HG02571 (cell line): ENCODE measurements around the gene STOML1.
"Not testable (repeated sequence)": the region's sequence is repeated elsewhere in the genome, so short reads cannot be mapped to it uniquely, and the experiment has no call there.

Experiments used
- ATAC-seq: cut with Tn5 transposase; IDR thresholded peaks from one replicate; pipeline ENCODE4 v1.9.1; 2021; ENCODE audit warnings: mild to moderate bottlenecking, moderate library complexity; ENCODE audit not compliant: unreplicated experiment

The STOML1 gene

DNA sequence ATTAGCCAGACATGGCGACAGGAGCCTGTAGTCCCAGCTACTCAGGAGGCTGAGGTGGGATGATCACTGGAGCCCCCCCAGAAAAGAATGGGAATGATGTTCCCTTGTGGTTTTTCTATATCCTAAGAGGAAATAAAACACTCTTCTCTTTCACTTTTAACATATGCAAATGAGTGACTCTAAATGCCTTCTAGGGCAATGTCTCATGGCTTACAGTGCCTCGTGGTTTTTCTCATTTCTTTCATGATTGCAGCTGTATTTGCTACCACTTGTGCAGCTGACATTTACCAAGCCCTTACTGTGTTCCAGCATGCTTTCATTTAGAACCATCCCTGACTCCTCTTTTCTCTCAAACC, 26.4 kb downstream of the STOML1 start:
- no peak for ATAC-seq

GRCh38 chr15:73965094-73965757, 26.9 kb downstream of the STOML1 start:
- ATAC-seq = no peak

DNA sequence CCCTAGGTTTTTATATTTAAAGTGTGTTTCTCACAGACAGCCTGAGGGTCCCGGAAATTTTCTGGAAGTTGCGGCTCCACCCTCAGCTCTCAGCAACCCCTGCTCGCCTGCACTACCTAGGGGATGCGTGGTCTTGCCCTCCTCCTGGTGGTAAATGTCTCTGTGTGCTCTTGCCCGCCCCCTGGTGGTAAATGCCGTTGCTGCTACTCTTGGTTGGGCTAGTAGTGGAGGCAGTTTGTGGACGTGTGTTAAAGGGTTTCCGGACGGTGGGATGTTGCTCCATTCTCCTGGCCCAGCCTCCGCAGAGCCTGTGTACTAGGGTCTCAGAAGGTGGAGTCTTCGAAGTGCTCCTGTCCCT, 27.4 kb downstream of the STOML1 start:
- ATAC-seq = no peak

DNA sequence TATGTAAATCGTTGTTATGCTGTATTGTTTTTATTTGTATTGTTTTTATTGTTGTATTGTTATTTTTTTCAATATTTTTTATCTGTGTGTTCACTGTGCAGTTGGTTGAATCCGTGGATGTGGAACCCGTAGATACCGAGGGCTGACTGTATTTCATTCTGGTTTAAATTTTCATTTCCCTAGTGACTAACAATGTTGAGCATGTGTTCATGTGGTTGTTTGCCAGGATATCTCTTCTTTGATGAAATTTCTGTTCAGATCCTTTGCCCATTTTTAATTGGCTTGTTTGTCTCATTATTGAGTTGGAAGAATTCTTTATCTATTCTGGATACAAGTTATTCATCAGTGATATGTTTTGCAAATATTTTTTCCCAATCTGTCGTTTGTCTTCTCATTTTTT, 29.7 kb downstream of the STOML1 start:
- ATAC-seq = no peak

DNA sequence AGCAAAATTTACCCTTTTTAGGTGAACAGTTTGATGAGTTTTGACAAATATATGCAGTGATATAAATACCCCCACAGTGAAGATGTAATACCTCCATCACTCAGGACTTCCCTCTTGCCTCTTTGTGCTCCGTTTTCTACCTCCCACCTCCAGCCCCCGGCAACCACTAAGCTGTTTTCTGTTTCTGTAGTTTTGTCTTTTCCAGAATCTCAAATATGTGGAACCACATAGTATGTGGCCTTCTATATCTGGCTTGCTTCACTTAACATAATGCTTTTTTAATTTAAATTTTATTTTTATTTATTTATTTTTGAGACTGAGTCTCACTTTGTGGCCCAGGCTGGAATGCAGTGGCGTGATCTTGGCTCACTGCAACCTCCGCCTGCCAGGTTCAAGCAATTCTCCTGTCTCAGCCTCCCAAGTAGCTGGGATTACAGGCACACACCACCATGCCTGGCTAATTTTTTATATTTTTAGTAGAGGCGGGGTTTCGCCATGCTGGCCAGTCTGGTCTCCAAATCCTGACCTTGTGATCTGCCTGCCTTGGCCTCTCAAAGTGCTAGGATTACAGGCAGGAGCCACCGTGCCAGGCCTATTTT, 31.5 kb downstream of the STOML1 start:
- not testable (repeated sequence) for ATAC-seq

DNA sequence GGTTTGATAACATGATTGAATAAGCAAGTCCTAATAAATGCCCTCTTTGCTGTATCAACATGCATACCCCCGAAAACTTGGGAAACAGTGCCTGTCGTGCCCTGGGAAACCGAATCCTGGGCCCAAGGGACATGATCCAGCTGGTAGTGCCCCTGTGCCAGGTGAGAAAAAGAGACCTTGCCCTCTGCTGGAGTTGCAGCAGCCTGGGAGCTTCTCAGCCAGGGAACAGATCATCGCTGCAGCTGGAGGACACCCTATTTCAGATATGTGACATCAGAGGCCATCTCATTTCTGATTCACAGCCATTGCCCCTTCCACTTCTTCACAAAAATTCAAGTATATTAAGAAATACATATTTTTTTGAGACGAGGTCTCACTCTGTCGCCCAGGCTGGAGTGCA, 32.3 kb downstream of the STOML1 start:
- ATAC-seq = no peak

GRCh38 chr15:73959012-73959581, 33.0 kb downstream of the STOML1 start:
- ATAC-seq = no peak

DNA sequence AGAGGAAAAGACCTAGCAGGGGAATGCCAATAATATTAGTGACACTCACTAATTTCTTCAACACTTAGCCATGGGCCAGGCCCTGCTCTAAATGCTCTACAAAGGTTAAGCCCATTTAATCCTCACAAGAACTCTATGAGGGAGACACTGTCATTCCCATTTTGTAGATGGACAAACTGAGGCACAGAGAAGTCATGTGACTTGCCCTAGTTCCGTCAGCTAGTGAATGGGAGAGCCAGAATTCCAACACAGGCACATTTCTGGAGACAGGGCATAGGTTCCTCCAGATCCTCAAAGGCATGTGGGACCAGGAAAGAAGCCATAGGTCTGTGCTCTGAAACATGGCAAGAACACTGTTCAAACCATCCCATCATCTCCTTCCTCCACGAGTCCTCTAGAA, 34.3 kb downstream of the STOML1 start:
- no peak for ATAC-seq

- no peak for ATAC-seq
Measured at GRCh38 chr15:73957276-73957675, 34.8 kb downstream of the STOML1 start.

DNA sequence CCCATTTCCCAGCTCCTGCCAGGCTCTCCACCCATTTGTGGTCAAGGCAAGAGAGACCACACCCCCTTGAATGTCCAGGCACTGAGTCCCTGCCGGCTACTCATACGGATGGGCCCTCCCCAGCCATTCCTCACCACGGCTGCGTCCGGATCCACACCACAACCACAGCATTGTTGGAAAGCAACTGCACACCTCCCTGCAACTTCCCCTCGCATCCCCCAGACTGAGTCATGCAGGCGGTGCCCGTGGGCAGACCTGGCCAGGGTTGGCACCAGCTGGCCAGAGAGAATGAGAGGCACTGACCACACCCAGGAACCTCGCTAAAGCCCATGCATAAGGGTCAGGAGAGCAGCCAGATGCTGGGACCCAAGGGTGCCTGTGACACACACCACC, 35.4 kb downstream of the STOML1 start:
- no peak for ATAC-seq

GRCh38 chr15:73955861-73956742, 36.0 kb downstream of the STOML1 start:
- ATAC-seq = no peak

GRCh38 chr15:73955326-73955725, 36.8 kb downstream of the STOML1 start:
- ATAC-seq = no peak

DNA sequence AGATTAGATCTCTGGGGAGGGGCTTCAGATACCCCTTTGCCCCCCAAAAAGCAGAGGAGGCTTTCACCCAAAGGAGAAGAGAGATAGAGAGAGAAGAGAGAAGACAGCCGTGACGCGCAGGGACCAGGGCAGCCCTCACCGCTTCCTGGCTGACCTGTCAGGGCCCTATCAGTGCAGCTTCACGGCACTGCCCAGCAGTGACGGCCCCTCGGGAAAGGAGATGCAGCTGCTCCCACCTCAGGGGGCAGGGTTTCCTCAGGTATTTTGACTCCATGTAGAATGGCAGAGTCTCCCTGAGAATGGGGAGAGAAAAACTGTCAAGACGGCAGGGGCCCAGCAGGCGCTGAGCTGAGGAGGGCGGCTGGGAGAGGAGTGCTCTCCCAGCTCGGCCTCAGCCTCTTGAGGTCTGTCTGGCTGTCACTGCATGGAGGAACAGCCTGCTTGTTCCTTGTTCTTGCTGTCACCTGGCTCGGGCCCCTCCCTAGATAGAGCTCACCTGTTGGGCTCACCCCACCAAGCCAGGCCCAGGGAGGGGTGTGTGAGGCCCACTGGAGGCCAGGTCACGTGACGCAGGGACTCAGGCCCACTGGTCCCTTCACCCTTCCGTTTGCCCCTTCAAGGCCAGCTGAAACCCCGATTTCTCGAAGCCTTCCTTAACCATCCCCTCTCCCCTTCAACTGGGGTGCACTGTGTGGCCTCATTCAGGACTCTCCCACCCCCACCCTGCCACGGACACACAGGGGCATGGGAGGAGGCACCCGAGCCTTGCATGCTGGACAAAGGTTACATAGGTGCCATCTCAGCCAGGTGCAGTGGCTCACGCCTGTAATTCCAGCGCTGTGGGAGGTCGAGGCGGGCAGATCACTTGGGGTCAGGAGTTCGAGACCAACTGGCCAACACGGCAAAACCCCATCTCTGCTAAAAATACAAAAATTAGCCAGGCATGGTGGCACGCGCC, 37.6 kb downstream of the STOML1 start:
- ATAC-seq = no peak

DNA sequence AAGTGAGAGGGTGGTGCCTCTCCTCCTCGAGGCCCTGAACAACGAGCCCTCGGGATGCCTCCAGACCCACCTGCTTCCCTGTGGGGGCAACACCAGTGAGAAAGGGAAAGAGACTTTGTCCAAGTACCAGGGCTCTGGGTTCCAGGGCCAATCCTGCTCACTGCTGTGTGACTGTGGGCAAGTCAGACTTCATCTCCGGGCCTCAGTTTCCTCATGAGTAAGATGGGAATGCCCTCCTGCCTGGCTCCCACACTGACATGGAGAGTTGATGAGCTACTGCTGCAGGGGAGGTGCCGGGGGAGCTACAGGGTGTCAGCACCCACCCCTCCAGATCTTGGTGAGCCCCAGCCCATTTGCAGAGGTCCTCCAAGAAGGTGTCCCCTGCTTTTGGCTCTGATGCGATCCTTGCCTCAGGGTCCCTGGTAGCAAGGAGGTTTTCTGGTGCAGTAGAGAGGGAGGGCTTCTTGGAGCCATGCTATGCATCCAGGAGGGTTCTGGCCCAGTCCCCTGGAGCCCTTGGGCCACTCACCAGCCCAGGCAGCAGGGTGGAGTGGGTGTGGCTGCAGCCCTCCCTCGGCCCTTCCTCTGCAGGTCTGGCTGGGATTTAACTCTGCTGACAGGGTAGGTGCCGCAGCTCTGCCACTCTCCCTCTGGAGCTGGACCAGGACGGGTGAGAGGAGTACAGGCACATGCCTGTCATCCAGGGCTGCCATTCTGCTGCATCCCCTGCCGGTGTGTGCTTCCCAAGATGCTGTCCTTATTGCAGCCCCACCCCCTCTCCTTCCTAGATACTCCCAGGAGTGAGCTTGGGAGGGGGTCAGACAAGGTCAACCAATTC, 39.0 kb downstream of the STOML1 start:
- ATAC-seq = no peak

GRCh38 chr15:73952171-73952912, 39.8 kb downstream of the STOML1 start:
- ATAC-seq = no peak

GRCh38 chr15:73951601-73952000, 40.5 kb downstream of the STOML1 start:
- ATAC-seq = no peak

DNA sequence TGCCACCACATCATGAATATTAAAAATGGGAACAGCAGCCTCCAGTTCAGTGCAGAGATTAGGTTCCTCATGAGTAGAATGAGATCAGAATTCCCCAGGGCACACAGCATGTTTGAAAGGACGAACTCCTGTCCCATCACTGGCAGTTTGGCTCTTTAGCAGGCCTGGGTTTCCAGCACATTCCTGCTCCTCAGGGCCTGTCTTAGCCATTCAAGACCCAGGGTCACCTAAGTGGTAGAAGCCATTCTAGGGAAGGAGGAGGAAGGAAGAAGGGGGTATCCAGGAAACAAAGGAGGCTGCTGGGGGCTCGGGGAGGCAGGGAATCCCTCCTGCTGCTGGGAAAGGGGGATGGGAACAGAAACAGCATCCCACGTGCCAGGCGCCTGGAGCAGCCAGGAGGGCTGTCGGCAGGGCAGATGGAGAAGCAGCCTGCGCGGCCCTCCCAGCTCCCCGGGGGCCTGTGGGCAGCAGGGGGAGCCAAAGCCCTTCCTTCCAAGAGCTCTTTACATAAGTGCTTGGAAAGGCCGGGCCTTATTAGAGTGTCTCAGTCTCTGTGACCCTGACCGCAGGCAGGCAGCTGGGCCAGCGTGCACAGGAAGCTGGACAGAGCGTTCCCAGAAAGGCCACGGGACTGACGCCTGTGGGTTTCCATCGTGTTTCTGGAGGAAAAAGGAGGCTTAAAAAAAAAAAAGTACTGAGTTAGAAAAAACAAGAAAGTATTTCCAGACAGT, 41.1 kb downstream of the STOML1 start:
- ATAC-seq = no peak

GRCh38 chr15:73950479-73950830, 41.6 kb downstream of the STOML1 start:
- ATAC-seq = no peak

DNA sequence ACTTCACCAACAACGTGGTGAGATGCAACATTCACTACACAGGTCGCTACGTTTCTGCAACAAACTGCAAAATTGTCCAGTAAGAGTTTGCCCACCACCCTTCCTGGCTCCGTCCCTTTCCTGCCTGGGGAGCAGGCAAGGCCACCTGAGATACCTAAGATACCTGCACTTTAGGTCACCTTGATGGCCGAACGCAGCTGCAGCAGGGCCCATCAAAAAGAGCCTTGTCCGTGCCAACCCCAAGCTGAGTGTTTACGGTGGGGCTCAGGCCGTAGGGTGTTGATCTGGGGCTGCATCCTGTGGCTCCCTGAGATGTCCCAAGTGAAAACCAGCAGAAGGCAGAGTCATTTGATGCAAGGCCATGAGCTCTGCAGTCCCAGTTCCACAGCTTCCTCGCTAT, 42.6 kb downstream of the STOML1 start:
- ATAC-seq = no peak
